DND-41 (cell line): Measurements from ENCODE around the gene WDR81.

Source experiments
- EZH2 ChIP-seq: IDR thresholded peaks from 3 replicates; pipeline ENCODE4 v1.6.1; 2012; ENCODE audit warnings: borderline replicate concordance, low read depth, mild to moderate bottlenecking, moderate library complexity, low read length, inconsistent platforms; ENCODE audit not compliant: severe bottlenecking
- TF ChIP-seq, protein P1 (sequence below): IDR thresholded peaks from 2 replicates; pipeline ENCODE4 v1.5.1; 2012; ENCODE audit warnings: borderline replicate concordance, low read length, moderate library complexity, mild to moderate bottlenecking; ENCODE audit not compliant: poor library complexity, severe bottlenecking; ENCODE audit errors: extremely low read depth

DNA sequence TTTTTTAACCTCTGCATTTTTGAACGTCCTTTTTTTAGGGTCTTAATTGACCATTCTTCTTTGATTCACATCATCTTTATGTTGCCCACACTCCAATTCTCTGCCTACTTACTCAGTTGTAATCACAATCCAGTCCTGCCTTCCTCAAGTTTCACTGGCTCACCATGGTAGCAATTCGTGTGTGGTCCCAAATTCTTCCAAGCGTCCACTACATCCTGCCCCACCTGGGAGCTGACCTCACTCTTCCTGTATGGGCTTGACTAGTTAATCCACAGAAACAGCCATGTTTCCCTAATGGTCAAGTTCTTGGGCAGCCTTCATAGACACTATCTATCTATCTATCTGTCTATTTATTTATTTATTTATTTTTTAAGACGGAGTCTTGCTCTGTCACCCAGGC lies 21.4 kb upstream of the WDR81 start:
- TF ChIP-seq, protein P1, sequence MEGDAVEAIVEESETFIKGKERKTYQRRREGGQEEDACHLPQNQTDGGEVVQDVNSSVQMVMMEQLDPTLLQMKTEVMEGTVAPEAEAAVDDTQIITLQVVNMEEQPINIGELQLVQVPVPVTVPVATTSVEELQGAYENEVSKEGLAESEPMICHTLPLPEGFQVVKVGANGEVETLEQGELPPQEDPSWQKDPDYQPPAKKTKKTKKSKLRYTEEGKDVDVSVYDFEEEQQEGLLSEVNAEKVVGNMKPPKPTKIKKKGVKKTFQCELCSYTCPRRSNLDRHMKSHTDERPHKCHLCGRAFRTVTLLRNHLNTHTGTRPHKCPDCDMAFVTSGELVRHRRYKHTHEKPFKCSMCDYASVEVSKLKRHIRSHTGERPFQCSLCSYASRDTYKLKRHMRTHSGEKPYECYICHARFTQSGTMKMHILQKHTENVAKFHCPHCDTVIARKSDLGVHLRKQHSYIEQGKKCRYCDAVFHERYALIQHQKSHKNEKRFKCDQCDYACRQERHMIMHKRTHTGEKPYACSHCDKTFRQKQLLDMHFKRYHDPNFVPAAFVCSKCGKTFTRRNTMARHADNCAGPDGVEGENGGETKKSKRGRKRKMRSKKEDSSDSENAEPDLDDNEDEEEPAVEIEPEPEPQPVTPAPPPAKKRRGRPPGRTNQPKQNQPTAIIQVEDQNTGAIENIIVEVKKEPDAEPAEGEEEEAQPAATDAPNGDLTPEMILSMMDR: no peak
- no peak for TF ChIP-seq EZH2
